ENCODE measurements around the gene ARHGEF28.

GRCh38 chr5:73733219-73733618, 107.2 kb downstream of the ARHGEF28 start:
- TF ChIP-seq CTCF (conservative IDR thresholded peaks at IDR 0.05; ENCODE audit: low read length): no peak
- TF ChIP-seq EZH2phosphoT487 (IDR thresholded peaks at IDR 0.05; ENCODE audit: borderline replicate concordance, low read depth, low read length): no peak

Data from OCI-LY7 (cell line).